ENCODE results near the gene HAUS7. TPM values are rescaled to one million over a fixed set of nuclear protein-coding genes. Genes with fewer than 3 reads are reported as not detected.
A peak's percentile ranks its signal among the peaks of the same experiment; 100 is the strongest.

HAUS7 gene
- polyA plus RNA-seq, 3 donors = 25.3 to 33.3 (median 32.3) TPM

GRCh38 chrX:153446950-153447580 lies 23.3 kb downstream of the HAUS7 start:
- no peak for DNase-seq (ENCODE audit: extremely low read depth in 1 of 11, low read depth in 9 of 11, low spot score in 4 of 11)

- no peak for DNase-seq (ENCODE audit: extremely low read depth in 1 of 11, low read depth in 9 of 11, low spot score in 4 of 11)
These were observed 23.8 kb downstream of the HAUS7 start for GRCh38 chrX:153446636-153446936.

GRCh38 chrX:153445856-153446635 lies 24.3 kb downstream of the HAUS7 start, which contains the start of gene TREX2:
TSS of gene TREX2 (minus strand) at chrX:153446056. CDS start at chrX:153445430, 626 bp downstream.
- DNase-seq (ENCODE audit: extremely low read depth in 1 of 11, low read depth in 9 of 11, low spot score in 4 of 11) = no peak

GRCh38 chrX:153445106-153445855 lies 25.1 kb downstream of the HAUS7 start:
- no peak for DNase-seq (ENCODE audit: extremely low read depth in 1 of 11, low read depth in 9 of 11, low spot score in 4 of 11)

- DNase-seq (ENCODE audit: extremely low read depth in 1 of 11, low read depth in 9 of 11, low spot score in 4 of 11) = no peak
These were observed 25.9 kb downstream of the HAUS7 start for GRCh38 chrX:153444333-153445011.

GRCh38 chrX:153443476-153444332 lies 26.7 kb downstream of the HAUS7 start:
- DNase-seq (ENCODE audit: extremely low read depth in 1 of 11, low read depth in 9 of 11, low spot score in 4 of 11) = no peak

- no peak for DNase-seq (ENCODE audit: extremely low read depth in 1 of 11, low read depth in 9 of 11, low spot score in 4 of 11)
These were observed 27.9 kb downstream of the HAUS7 start for GRCh38 chrX:153442463-153442862.

GRCh38 chrX:153441981-153442380 lies 28.4 kb downstream of the HAUS7 start:
- no peak for DNase-seq (ENCODE audit: extremely low read depth in 1 of 11, low read depth in 9 of 11, low spot score in 4 of 11)

GRCh38 chrX:153441296-153441695 lies 29.1 kb downstream of the HAUS7 start:
- DNase-seq (ENCODE audit: extremely low read depth in 1 of 11, low read depth in 9 of 11, low spot score in 4 of 11) = no peak

GRCh38 chrX:153440556-153441135 lies 29.7 kb downstream of the HAUS7 start:
- no peak for DNase-seq (ENCODE audit: extremely low read depth in 1 of 11, low read depth in 9 of 11, low spot score in 4 of 11)

- DNase-seq (ENCODE audit: extremely low read depth in 1 of 11, low read depth in 9 of 11, low spot score in 4 of 11) = no peak
These were observed 30.4 kb downstream of the HAUS7 start for GRCh38 chrX:153439977-153440376.

- peak in 3 of 11 donors; percentile 6 to 24 (median 22) for DNase-seq (ENCODE audit: extremely low read depth in 1 of 11, low read depth in 9 of 11, low spot score in 4 of 11)
These were observed 31.8 kb downstream of the HAUS7 start for GRCh38 chrX:153438532-153438931.

GRCh38 chrX:153435845-153436244 lies 34.5 kb downstream of the HAUS7 start:
- no peak for DNase-seq (ENCODE audit: extremely low read depth in 1 of 11, low read depth in 9 of 11, low spot score in 4 of 11)

- no peak for DNase-seq (ENCODE audit: extremely low read depth in 1 of 11, low read depth in 9 of 11, low spot score in 4 of 11)
These were observed 35.6 kb downstream of the HAUS7 start for GRCh38 chrX:153434801-153435200.

GRCh38 chrX:153433781-153434285 lies 36.5 kb downstream of the HAUS7 start:
- no peak for DNase-seq (ENCODE audit: extremely low read depth in 1 of 11, low read depth in 9 of 11, low spot score in 4 of 11)

- no peak for DNase-seq (ENCODE audit: extremely low read depth in 1 of 11, low read depth in 9 of 11, low spot score in 4 of 11)
These were observed 37.2 kb downstream of the HAUS7 start for GRCh38 chrX:153433161-153433680.

- DNase-seq (ENCODE audit: extremely low read depth in 1 of 11, low read depth in 9 of 11, low spot score in 4 of 11) = no peak
These were observed 39.6 kb downstream of the HAUS7 start for GRCh38 chrX:153430796-153431195.

- DNase-seq (ENCODE audit: extremely low read depth in 1 of 11, low read depth in 9 of 11, low spot score in 4 of 11) = no peak
These were observed 44.2 kb downstream of the HAUS7 start for GRCh38 chrX:153426204-153426603.

Data from renal cortex interstitium (tissue), 11 donors.